ENCODE results near the gene TBX21.

The TBX21 gene

DNA sequence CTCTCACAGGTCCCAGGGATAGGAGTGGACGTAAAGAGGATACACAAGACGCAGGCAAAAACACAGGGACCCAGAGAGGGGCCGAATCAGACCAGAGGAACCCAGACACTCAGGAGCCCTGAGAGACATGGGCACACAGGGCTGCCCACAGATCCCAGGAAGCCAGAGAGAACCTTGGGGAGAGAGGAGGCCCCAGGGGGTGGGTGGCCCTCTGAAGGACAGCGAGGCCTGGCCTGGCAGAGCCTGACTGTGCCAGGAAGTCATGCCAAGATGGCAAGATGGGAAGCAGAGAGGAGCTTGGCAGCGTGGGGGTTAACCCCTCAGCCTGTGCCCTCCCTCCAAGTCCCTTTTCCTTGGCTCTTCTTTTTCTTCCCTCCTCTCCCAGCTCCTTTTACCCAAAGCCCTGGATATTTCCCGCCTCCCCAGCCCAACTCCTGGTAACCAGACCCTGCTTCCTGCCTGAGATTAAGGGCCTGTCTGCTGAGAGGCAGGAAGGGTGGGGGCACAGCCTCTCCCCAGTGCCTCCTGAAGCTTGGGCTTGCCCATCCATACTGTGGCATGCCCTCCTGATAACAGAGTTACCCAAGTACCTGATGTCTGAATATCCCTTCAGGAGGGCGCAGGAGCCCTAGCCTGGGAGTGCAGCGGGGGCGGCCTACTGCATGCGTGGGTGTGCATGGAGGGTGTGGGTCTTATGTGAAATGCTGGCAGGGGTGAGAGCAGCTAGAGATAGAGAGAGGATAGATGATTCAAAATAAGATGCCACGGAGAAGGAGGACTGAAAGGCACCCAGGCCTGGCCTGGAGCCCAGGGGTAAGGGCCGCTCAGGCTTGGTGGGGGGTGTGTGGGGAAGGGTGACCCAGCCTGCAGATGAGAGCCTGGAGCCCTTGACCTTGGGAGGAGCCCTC is 6.0 kb upstream of the TBX21 start:
- Histone ChIP-seq H3K4me3 (ENCODE audit: low read depth, low read length) (no peak overlapping the region), H3K9ac (ENCODE audit: low read length) (no peak overlapping the region), H3K27me3 (ENCODE audit: control insufficient read depth, insufficient read depth, low read length) (peaks cover 51% of the 10 kb centered on the region), H3K36me3 (ENCODE audit: control insufficient read depth, insufficient read depth, low read length) (no peaks in the 10 kb centered on the region), H3K4me1 (ENCODE audit: control insufficient read depth, insufficient read depth, low read length) (peaks cover 11% of the 10 kb centered on the region), H3K9me3 (ENCODE audit: control insufficient read depth, insufficient read depth, low read depth, low read length) (no peaks in the 10 kb centered on the region), H3K27ac (ENCODE audit: low read depth, low read length) (no peak overlapping the region)

- Histone ChIP-seq H3K36me3 (ENCODE audit: control insufficient read depth, insufficient read depth, low read length) (no peaks in the 10 kb centered on the region), H3K27me3 (ENCODE audit: control insufficient read depth, insufficient read depth, low read length) (peaks cover 54% of the 10 kb centered on the region), H3K27ac (ENCODE audit: low read depth, low read length) (no peak overlapping the region), H3K4me1 (ENCODE audit: control insufficient read depth, insufficient read depth, low read length) (peaks cover 15% of the 10 kb centered on the region), H3K9ac (ENCODE audit: low read length) (no peak overlapping the region), H3K4me3 (ENCODE audit: low read depth, low read length) (no peak overlapping the region), H3K9me3 (ENCODE audit: control insufficient read depth, insufficient read depth, low read depth, low read length) (no peaks in the 10 kb centered on the region)
Measured at GRCh38 chr17:47727704-47728036, 5.4 kb upstream of the TBX21 start.

DNA sequence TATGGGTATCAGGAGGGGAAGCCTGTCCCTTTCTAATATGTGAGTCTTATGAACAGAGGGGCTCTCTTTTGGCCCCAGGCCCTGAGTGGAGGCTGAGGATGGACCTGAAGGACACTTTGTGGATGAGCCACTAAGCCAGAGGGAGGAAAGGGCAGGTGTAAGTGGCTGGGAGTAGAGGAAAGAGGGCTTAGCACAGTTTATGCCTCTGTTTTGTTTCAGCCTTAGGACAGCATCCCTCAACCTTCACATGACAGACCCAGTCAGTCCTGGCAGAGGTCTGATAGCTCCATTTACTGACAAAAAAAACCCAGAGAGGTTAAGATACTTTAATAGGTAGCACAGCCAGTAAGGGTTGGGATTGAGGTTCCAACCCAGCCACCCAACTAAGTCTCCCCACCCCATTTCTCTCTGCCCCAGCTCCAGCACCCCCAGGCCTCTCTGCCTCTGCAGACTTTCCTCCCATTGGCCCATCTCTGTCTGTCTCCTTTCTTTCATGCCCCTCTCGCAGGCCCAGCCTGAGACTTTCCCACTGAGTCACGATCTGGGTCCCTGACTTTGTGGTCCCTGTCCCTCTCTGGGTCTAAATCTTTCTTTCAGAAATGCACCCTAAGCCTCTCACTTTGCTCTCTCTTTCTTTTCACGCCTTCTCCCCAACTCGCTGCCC is 4.7 kb upstream of the TBX21 start:
- H3K4me1 ChIP-seq (ENCODE audit: control insufficient read depth, insufficient read depth, low read length), result peaks cover 17% of the 10 kb centered on the region
- no peaks in the 10 kb centered on the region for H3K36me3 ChIP-seq (ENCODE audit: control insufficient read depth, insufficient read depth, low read length)
- no peak overlapping the region for H3K9ac ChIP-seq (ENCODE audit: low read length)
- H3K27me3 ChIP-seq (ENCODE audit: control insufficient read depth, insufficient read depth, low read length), result peaks cover 61% of the 10 kb centered on the region
- H3K4me3 ChIP-seq (ENCODE audit: low read depth, low read length), result no peak overlapping the region
- no peaks in the 10 kb centered on the region for H3K9me3 ChIP-seq (ENCODE audit: control insufficient read depth, insufficient read depth, low read depth, low read length)
- no peak overlapping the region for H3K27ac ChIP-seq (ENCODE audit: low read depth, low read length)

DNA sequence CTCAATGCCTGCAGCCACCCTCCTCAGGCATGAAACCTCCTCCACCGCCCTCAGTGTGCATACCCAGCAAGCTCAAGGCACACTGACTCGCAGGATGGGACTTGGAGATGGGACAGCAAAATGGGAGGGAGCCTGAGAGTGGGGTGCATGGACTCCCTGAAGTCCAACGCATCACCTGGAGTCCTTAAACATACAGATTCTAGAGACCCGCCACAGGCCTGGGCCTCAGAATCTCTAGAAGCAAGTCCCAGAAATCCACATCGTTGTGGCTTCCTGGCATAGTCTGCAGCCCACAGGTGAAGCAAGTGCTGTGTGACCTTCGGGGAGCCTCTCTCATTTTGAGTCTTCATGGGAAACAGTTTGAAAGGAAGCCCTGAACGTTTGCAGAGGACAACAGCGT is 3.6 kb upstream of the TBX21 start:
- no peak overlapping the region for H3K9ac ChIP-seq (ENCODE audit: low read length)
- H3K27me3 ChIP-seq (ENCODE audit: control insufficient read depth, insufficient read depth, low read length), result peaks cover 68% of the 10 kb centered on the region
- H3K4me3 ChIP-seq (ENCODE audit: low read depth, low read length), result no peak overlapping the region
- H3K9me3 ChIP-seq (ENCODE audit: control insufficient read depth, insufficient read depth, low read depth, low read length), result no peaks in the 10 kb centered on the region
- no peak overlapping the region for H3K27ac ChIP-seq (ENCODE audit: low read depth, low read length)
- H3K4me1 ChIP-seq (ENCODE audit: control insufficient read depth, insufficient read depth, low read length), result peaks cover 19% of the 10 kb centered on the region
- no peaks in the 10 kb centered on the region for H3K36me3 ChIP-seq (ENCODE audit: control insufficient read depth, insufficient read depth, low read length)

DNA sequence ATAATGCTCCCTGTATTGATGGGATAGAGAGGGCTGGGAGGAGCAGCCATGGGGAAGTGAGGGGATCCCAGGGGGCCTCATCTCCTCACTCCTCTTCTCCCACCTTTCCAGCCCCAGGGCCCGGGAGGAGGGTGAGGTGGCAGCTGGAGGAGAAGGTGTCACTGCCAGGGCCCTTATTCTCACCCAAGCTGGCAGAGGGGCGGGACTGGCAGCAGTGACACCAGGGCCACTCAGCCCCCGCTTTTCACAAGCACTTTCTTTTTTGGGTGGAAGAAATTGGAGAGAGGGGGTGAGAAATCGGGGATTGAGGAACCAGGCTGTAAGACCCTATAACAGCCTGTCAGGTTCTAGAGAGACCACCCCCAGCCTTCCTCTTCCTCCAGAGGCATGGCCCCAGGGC is 2.4 kb upstream of the TBX21 start:
- Histone ChIP-seq H3K9ac (ENCODE audit: low read length) (no peak overlapping the region), H3K27me3 (ENCODE audit: control insufficient read depth, insufficient read depth, low read length) (peaks cover 80% of the 10 kb centered on the region), H3K9me3 (ENCODE audit: control insufficient read depth, insufficient read depth, low read depth, low read length) (no peaks in the 10 kb centered on the region), H3K36me3 (ENCODE audit: control insufficient read depth, insufficient read depth, low read length) (no peaks in the 10 kb centered on the region), H3K4me3 (ENCODE audit: low read depth, low read length) (no peak overlapping the region), H3K27ac (ENCODE audit: low read depth, low read length) (no peak overlapping the region), H3K4me1 (ENCODE audit: control insufficient read depth, insufficient read depth, low read length) (peaks cover 19% of the 10 kb centered on the region)

GRCh38 chr17:47731396-47731795 is 1.6 kb upstream of the TBX21 start:
- Histone ChIP-seq H3K4me3 (ENCODE audit: low read depth, low read length) (no peak overlapping the region), H3K9me3 (ENCODE audit: control insufficient read depth, insufficient read depth, low read depth, low read length) (no peaks in the 10 kb centered on the region), H3K27me3 (ENCODE audit: control insufficient read depth, insufficient read depth, low read length) (peaks cover 84% of the 10 kb centered on the region), H3K9ac (ENCODE audit: low read length) (no peak overlapping the region), H3K36me3 (ENCODE audit: control insufficient read depth, insufficient read depth, low read length) (no peaks in the 10 kb centered on the region), H3K27ac (ENCODE audit: low read depth, low read length) (no peak overlapping the region), H3K4me1 (ENCODE audit: control insufficient read depth, insufficient read depth, low read length) (peaks cover 19% of the 10 kb centered on the region)

- no peak overlapping the region for H3K27ac ChIP-seq (ENCODE audit: low read depth, low read length)
- H3K27me3 ChIP-seq (ENCODE audit: control insufficient read depth, insufficient read depth, low read length), result peaks cover 89% of the 10 kb centered on the region
Measured at GRCh38 chr17:47732399-47733046, 513 bp upstream of the TBX21 start.

GRCh38 chr17:47733674-47734410 is 806 bp downstream of the TBX21 start:
- peaks cover 80% of the 10 kb centered on the region for H3K27me3 ChIP-seq (ENCODE audit: control insufficient read depth, insufficient read depth, low read length)
- H3K9me3 ChIP-seq (ENCODE audit: control insufficient read depth, insufficient read depth, low read depth, low read length), result no peaks in the 10 kb centered on the region
- H3K4me1 ChIP-seq (ENCODE audit: control insufficient read depth, insufficient read depth, low read length), result peaks cover 8% of the 10 kb centered on the region
- H3K4me3 ChIP-seq (ENCODE audit: low read depth, low read length), result peak overlapping the region; percentile 58
- H3K36me3 ChIP-seq (ENCODE audit: control insufficient read depth, insufficient read depth, low read length), result no peaks in the 10 kb centered on the region
- H3K27ac ChIP-seq (ENCODE audit: low read depth, low read length), result no peak overlapping the region
- H3K9ac ChIP-seq (ENCODE audit: low read length), result no peak overlapping the region

More at GRCh38 chr17:47732399-47733046, 513 bp upstream of the TBX21 start:
- no peaks in the 10 kb centered on the region for H3K9me3 ChIP-seq (ENCODE audit: control insufficient read depth, insufficient read depth, low read depth, low read length)
- peaks cover 9% of the 10 kb centered on the region for H3K4me1 ChIP-seq (ENCODE audit: control insufficient read depth, insufficient read depth, low read length)
- H3K4me3 ChIP-seq (ENCODE audit: low read depth, low read length), result peak overlapping the region; percentile 58
- no peaks in the 10 kb centered on the region for H3K36me3 ChIP-seq (ENCODE audit: control insufficient read depth, insufficient read depth, low read length)
- H3K9ac ChIP-seq (ENCODE audit: low read length), result no peak overlapping the region

DNA sequence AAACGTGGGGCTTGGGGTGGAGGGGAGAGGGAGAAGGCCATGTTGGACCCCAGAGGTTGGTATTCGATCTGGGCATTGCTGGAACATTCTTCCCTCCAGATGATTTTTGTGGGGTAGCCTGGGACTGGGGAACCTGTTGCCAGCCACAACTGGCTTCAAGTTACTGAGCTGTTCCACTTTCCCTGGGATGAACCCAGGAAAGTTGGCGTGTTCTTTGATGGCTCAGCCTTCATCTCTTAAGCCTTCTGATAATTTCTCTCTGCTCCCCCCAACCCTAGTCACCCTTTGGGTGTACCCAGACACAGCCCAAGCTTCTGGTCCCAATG is 2.1 kb downstream of the TBX21 start:
- Histone ChIP-seq H3K9me3 (ENCODE audit: control insufficient read depth, insufficient read depth, low read depth, low read length) (no peaks in the 10 kb centered on the region), H3K9ac (ENCODE audit: low read length) (no peak overlapping the region), H3K27me3 (ENCODE audit: control insufficient read depth, insufficient read depth, low read length) (peaks cover 72% of the 10 kb centered on the region), H3K4me3 (ENCODE audit: low read depth, low read length) (no peak overlapping the region), H3K27ac (ENCODE audit: low read depth, low read length) (no peak overlapping the region), H3K4me1 (ENCODE audit: control insufficient read depth, insufficient read depth, low read length) (peaks cover 8% of the 10 kb centered on the region), H3K36me3 (ENCODE audit: control insufficient read depth, insufficient read depth, low read length) (no peaks in the 10 kb centered on the region)

DNA sequence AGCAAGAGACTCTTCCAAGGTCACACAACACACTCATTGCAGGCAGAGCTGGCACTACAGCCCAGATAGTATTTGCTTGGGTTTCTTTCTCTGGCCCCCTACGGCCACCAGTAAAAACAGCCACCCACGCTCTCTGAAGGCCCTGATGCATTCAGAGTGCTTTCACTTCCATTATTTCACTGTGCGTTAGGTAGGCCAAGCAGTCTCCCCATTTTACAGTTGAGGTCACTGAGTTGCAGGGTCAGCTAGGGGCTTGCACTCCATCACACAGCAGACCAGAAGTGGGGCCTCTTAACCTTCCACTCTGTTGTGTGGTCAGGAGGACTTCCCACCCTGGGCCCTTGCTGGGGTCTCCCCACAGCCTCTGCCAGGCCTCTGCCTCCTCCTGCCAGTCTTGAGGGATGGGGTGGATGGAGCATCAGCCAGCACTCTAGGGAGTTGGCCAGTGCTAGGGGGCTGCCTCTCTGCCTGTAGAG is 2.5 kb downstream of the TBX21 start:
- H3K4me3 ChIP-seq (ENCODE audit: low read depth, low read length), result no peak overlapping the region
- H3K4me1 ChIP-seq (ENCODE audit: control insufficient read depth, insufficient read depth, low read length), result peaks cover 8% of the 10 kb centered on the region
- no peak overlapping the region for H3K27ac ChIP-seq (ENCODE audit: low read depth, low read length)
- H3K9me3 ChIP-seq (ENCODE audit: control insufficient read depth, insufficient read depth, low read depth, low read length), result no peaks in the 10 kb centered on the region
- no peaks in the 10 kb centered on the region for H3K36me3 ChIP-seq (ENCODE audit: control insufficient read depth, insufficient read depth, low read length)
- no peak overlapping the region for H3K9ac ChIP-seq (ENCODE audit: low read length)
- peaks cover 69% of the 10 kb centered on the region for H3K27me3 ChIP-seq (ENCODE audit: control insufficient read depth, insufficient read depth, low read length)
